GM21447 (cell line): ENCODE data around the gene LRRC63.
"Not testable (repeated sequence)": the region's sequence is repeated elsewhere in the genome, so short reads cannot be mapped to it uniquely, and the experiment has no call there.

Experiments used
- ATAC-seq: cut with Tn5 transposase; IDR thresholded peaks from one replicate; pipeline ENCODE4 v1.9.1; 2021; ENCODE audit not compliant: unreplicated experiment

The LRRC63 gene

GRCh38 chr13:46179969-46180763 lies 31.6 kb upstream of the LRRC63 start:
- no peak for ATAC-seq

- ATAC-seq: no peak
Measured at GRCh38 chr13:46181377-46181839, 30.3 kb upstream of the LRRC63 start.

GRCh38 chr13:46181840-46182490 lies 29.8 kb upstream of the LRRC63 start, which contains the start of gene LCP1:
Gene LCP1 (minus strand): TSS chr13:46182177. CDS start chr13:46159662, 22,515 bp downstream.
- peak; percentile 61 for ATAC-seq

GRCh38 chr13:46182491-46182877 lies 29.2 kb upstream of the LRRC63 start:
- ATAC-seq: peak; percentile 9

GRCh38 chr13:46183018-46183946 lies 28.4 kb upstream of the LRRC63 start:
- ATAC-seq: no peak

DNA sequence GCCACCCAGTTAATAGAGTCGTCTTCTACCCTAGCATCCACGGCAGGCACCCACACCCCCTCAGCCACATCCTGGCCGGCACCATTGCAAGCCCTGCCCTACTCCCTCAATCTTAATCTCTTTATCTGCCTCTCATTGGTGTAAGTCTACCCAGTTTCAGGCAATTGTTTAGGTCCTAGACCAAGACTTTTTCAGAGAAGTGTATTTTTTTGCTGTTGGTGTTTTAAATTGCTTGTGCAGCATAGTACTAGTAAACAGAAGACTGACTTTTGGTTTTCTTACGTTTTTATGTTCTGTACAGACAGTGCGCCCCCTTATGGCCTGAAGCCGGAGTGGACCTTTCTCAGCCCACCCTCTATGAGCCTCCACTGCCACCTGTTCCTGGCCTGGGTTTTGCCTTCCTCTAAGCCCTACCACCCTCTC lies 27.4 kb upstream of the LRRC63 start:
- peak; percentile 41 for ATAC-seq

- ATAC-seq: no peak
Measured at GRCh38 chr13:46185634-46186033, 26.1 kb upstream of the LRRC63 start.

- no peak for ATAC-seq
Measured at GRCh38 chr13:46192412-46192811, 19.3 kb upstream of the LRRC63 start.

DNA sequence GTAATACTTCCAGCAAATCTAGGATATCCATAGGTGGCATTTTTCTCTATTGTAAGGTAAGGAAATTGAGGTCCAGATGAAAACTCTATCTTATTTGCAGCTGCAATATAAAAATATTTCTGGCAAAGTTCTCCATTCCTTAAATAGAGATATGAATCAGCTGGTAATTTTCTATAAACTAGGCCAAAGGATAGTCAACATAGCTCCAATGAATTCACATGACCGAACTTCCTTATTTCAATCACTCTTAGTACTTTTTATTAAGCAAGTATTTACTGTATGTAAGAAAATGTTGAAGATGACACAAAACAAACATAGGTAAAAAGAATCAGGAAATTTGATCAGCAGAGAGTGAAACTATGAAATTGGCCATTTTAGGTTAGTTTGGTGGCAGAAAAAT lies 16.7 kb upstream of the LRRC63 start:
- no peak for ATAC-seq

DNA sequence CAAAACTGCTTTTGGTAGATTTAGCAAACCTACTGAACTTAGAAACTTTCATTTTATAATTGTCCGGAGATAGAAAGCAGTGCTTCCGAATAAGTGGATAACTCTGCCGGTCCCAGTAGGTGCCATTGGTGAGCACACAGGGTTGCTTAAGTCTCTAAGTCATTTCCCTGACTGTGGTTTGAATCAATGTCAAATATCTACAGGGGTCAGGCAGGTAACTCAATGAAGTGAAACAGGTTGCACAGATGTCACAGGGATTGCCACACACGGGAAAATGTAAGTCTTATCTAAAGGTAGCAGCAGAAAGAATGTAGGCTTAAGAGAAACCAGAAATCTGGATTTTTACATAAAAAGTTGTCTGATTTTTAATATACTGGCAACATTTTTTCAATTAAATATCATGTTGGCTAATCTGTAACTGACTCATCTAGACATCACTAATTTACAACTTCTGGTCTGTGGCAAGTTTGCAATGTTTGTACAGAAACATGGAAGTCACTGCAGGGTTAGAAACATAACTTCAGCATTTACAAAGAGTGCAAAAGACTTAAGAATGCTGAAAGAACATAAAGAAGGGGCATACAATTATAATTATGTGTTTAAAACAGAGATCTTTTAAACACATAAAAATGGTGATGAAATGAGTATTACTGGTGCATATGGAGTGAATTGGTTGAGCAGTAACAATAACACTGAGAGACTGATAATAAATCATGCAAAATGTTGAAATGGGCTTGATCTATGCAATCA lies 14.3 kb upstream of the LRRC63 start:
- ATAC-seq: no peak

GRCh38 chr13:46198696-46199193 lies 13.0 kb upstream of the LRRC63 start:
- ATAC-seq: no peak

GRCh38 chr13:46202188-46202795 lies 9.4 kb upstream of the LRRC63 start:
- no peak for ATAC-seq

DNA sequence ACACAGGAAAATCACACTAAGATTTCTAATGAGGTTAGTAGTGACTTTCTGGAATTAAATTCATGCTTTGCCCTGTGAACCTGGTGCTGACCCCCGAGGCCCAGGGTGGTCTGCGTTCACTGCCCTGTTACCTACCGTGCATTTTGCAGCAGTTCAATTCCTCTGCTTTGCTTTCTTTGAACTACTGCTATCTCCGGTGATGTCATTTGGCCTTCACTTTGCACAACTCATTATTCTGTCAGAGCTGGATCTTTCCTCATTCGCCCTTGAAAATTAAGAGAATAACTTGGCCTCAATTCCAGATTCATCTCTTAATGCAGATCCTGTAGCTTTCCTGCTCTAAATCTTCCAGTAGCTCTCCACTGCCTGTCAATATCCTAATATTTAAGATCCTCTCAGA lies 8.8 kb upstream of the LRRC63 start:
- ATAC-seq: no peak

GRCh38 chr13:46206143-46206542 lies 5.6 kb upstream of the LRRC63 start:
- ATAC-seq: no peak

GRCh38 chr13:46207828-46208227 lies 3.9 kb upstream of the LRRC63 start:
- no peak for ATAC-seq

DNA sequence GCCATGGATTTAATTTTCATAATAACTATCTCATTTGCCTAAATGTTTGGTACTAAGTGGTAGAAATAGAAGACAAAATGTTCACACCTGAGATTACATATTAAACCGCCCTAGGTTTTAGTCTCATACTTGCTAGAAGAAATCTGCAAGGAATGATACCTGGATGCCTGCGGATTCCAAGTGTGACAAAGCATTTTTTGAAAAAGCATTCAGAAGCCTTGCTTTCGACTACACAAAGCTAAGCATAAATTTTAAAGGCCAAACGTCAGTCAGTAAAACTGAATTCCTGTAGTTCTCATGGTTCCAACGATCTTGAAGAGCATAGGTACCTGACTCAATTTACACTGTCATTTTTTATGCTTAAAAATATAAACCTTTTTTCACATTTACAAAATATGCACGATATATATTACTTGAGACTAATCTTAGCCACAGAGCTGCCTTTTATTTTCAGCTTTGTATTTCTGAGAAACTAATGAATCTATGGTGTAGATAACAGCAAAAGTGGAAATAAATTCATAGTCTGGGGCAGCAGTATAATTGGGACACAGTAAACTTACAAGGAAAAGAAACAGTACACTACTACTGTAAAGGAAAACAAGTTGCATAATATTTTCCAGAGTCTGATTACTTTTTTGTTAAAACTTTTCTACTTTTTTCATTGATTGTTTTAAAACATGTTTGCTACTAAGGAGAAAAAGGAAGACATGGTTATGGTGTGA lies 1.2 kb upstream of the LRRC63 start:
- ATAC-seq: no peak

- ATAC-seq: peak; percentile 25
Measured at GRCh38 chr13:46211116-46211482, 629 bp upstream of the LRRC63 start.

DNA sequence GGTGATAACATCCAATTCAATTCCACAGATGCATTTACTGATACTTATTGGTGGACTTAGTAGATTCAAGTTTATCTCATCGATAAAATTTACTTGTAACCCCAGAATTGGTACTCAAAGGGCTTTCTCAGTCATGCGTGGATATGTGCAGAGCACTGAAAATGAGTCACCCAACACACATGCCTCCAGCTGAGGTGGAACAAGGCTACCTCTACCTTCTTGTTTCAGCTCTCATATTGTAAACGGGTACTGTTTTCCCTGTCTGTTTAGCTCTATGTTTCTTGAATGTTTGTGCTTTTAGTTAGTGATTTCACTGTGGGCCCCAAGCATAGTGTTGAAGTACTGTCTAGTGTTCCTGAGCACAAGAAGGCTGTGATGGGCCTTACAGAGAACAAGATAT lies 1.5 kb downstream of the LRRC63 start:
- no peak for ATAC-seq

DNA sequence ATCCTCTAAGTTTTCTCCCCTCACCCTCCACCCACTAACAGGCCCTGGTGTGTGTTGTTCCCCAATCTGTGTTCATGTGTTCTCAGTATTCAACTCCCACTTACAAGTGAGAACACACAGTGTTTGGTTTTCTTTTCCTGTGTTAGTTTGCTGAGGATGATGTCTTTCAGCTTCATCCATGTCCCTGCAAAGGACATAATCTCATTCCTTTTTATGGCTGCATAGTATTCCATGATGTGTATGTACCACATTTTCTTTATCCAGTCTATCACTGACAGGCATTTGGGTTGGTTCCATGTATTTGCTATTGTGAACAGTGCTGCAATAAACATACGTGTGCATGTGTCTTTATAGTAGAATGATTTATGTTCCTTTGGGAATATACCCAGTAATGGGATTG lies 3.0 kb downstream of the LRRC63 start:
- ATAC-seq: not testable (repeated sequence)
